H1 (cell line): ENCODE data around the gene MXD1. TPM values are rescaled to one million over a fixed set of nuclear protein-coding genes. Genes with fewer than 3 reads are reported as not detected.

Source experiments
- CTCF ChIA-PET: fragments of 300-600 bp; sonication (Branson Sonifier 250); formaldehyde crosslinking; loops from one replicate; lab custom pipeline; 2021; ENCODE audit not compliant: partially characterized antibody; lab: Charles Lee
- POLR2A ChIA-PET: fragments of 300-600 bp; sonication (Branson Sonifier 250); formaldehyde crosslinking; loops from one replicate; lab custom pipeline; 2021; ENCODE audit warnings: inconsistent platforms; ENCODE audit not compliant: partially characterized antibody; lab: Charles Lee
- DNase-seq, 2 experiments: peaks; one replicate each; pipeline versions ENCODE4 v3.0.0 to v3.0.0-alpha.2; 2010 to 2022; ENCODE audit warnings: low spot score in 2 of 2, low read depth in 1 of 2, mixed read lengths in 1 of 2
- FAIRE-seq: peaks from 2 replicates; lab custom pipeline; 2011; peaks lifted over from hg19 to GRCh38; lab: Jason Lieb, UNC
- H2AFZ ChIP-seq: 2 replicates; pipeline ENCODE4 v1.8.1; 2012; ENCODE audit warnings: low read length, inconsistent platforms
- H2AK5ac ChIP-seq: 2 replicates; pipeline ENCODE4 v1.6.1; 2013; ENCODE audit warnings: low read depth, low read length
- H2BK120ac ChIP-seq: replicated peaks from 2 replicates; pipeline ENCODE3; 2013; ENCODE audit warnings: low read depth, low read length, inconsistent platforms
- H2BK12ac ChIP-seq: 2 replicates; pipeline ENCODE4 v1.6.1; 2013; ENCODE audit warnings: low read depth, low read length
- H2BK15ac ChIP-seq: 2 replicates; pipeline ENCODE4 v1.6.1; 2013; ENCODE audit warnings: low read length
- H2BK20ac ChIP-seq: 2 replicates; pipeline ENCODE4 v1.6.1; 2013; ENCODE audit warnings: low read length
- H2BK5ac ChIP-seq: 2 replicates; pipeline ENCODE4 v1.6.1; 2013; ENCODE audit warnings: low read depth, low read length
- H3K14ac ChIP-seq: 2 replicates; pipeline ENCODE4 v1.6.1; 2013; ENCODE audit warnings: inconsistent platforms; ENCODE audit not compliant: insufficient read length
- H3K18ac ChIP-seq: 2 replicates; pipeline ENCODE4 v1.6.1; 2013; ENCODE audit warnings: low read length; ENCODE audit errors: extremely low read depth
- H3K23ac ChIP-seq: 2 replicates; pipeline ENCODE4 v1.6.1; 2013; ENCODE audit warnings: inconsistent platforms; ENCODE audit not compliant: insufficient read length
- H3K23me2 ChIP-seq: 2 replicates; pipeline ENCODE4 v1.6.1; 2013; ENCODE audit warnings: low read depth, low read length
- H3K27ac ChIP-seq: 2 replicates; pipeline ENCODE4 v1.6.1; 2011; ENCODE audit warnings: low read depth, low read length, inconsistent platforms
- H3K27me3 ChIP-seq, 4 experiments: replicated peaks in 1 of 4; 1 replicate in 1 of 4; 2 replicates in 3 of 4; pipeline versions ENCODE4 v1.6.1 to v1.8.1; 2011 to 2013; ENCODE audit warnings: low read length in 3 of 4, mild to moderate bottlenecking in 3 of 4, inconsistent platforms in 2 of 4, mixed read lengths in 2 of 4, moderate library complexity in 1 of 4; ENCODE audit not compliant: control insufficient read depth in 3 of 4, insufficient read depth in 3 of 4; ENCODE audit errors: extremely low read depth in 1 of 4
- H3K36me3 ChIP-seq, 4 experiments: 2 replicates each; pipeline versions ENCODE4 v1.6.1 to v1.8.1; 2011 to 2013; ENCODE audit warnings: mild to moderate bottlenecking in 4 of 4, low read length in 3 of 4, moderate library complexity in 2 of 4, control low read depth in 1 of 4, inconsistent platforms in 1 of 4; ENCODE audit not compliant: insufficient read depth in 4 of 4, control insufficient read depth in 2 of 4
- H3K4ac ChIP-seq: replicated peaks from 2 replicates; pipeline ENCODE3; 2013; ENCODE audit warnings: low read length, low read depth, mixed read lengths, inconsistent platforms; ENCODE audit not compliant: insufficient read length
- H3K4me1 ChIP-seq, 4 experiments: replicated peaks in 1 of 4; 1 replicate in 1 of 4; 2 replicates in 3 of 4; pipeline versions ENCODE4 v1.6.1 to v1.8.1; 2011 to 2013; ENCODE audit warnings: low read length in 3 of 4, inconsistent platforms in 2 of 4, mixed read lengths in 1 of 4; ENCODE audit not compliant: insufficient read depth in 4 of 4, control insufficient read depth in 3 of 4
- H3K4me2 ChIP-seq, 2 experiments: 2 replicates each; pipeline versions ENCODE4 v1.6.1 to v1.8.1; 2011 to 2013; ENCODE audit warnings: low read depth in 2 of 2, low read length in 2 of 2, control low read depth in 1 of 2, inconsistent platforms in 1 of 2, mild to moderate bottlenecking in 1 of 2; ENCODE audit not compliant: insufficient read depth in 1 of 2
- H3K4me3 ChIP-seq, 4 experiments: fragments of 200-600, 300-600 bp in 1 of 4; sonication (generic), shearing (Covaris generic), sonication (Bioruptor Twin) in 1 of 4; 2 replicates each; pipeline versions ENCODE4 v1.5.1 to v1.8.1; 2011 to 2016; ENCODE audit warnings: low read length in 4 of 4, low read depth in 3 of 4, control low read depth in 2 of 4, inconsistent platforms in 2 of 4, mild to moderate bottlenecking in 2 of 4, mixed read lengths in 1 of 4, moderate library complexity in 1 of 4; ENCODE audit not compliant: insufficient read depth in 2 of 4; ENCODE audit errors: extremely low read depth in 1 of 4
- H3K56ac ChIP-seq: replicated peaks from 2 replicates; pipeline ENCODE3; 2013; ENCODE audit warnings: low read depth, mild to moderate bottlenecking, mixed read lengths, low read length, inconsistent platforms; ENCODE audit not compliant: insufficient read length
- H3K79me1 ChIP-seq: 2 replicates; pipeline ENCODE4 v1.6.1; 2013; ENCODE audit warnings: low read depth, low read length, control low read depth
- H3K79me2 ChIP-seq, 2 experiments: 2 replicates each; pipeline versions ENCODE4 v1.6.1 to v1.8.1; 2012 to 2013; ENCODE audit warnings: low read length in 2 of 2, mild to moderate bottlenecking in 2 of 2, inconsistent platforms in 1 of 2; ENCODE audit not compliant: insufficient read depth in 2 of 2, control insufficient read depth in 1 of 2
- H3K9ac ChIP-seq, 4 experiments: replicated peaks in 1 of 4; 1 replicate in 1 of 4; 2 replicates in 3 of 4; pipeline versions ENCODE4 v1.6.1 to v1.8.1; 2011 to 2013; ENCODE audit warnings: low read depth in 3 of 4, low read length in 3 of 4, control low read depth in 2 of 4, mild to moderate bottlenecking in 2 of 4, moderate library complexity in 2 of 4, inconsistent platforms in 1 of 4; ENCODE audit errors: extremely low read depth in 1 of 4
- H3K9me3 ChIP-seq, 2 experiments: 2 replicates each; pipeline versions ENCODE4 v1.6.1 to v1.8.1; 2012 to 2013; ENCODE audit warnings: mild to moderate bottlenecking in 2 of 2, moderate library complexity in 2 of 2, control low read depth in 1 of 2, inconsistent platforms in 1 of 2, low read depth in 1 of 2, low read length in 1 of 2, mixed read lengths in 1 of 2; ENCODE audit not compliant: insufficient read depth in 2 of 2
- H4K20me1 ChIP-seq, 2 experiments: replicated peaks in 1 of 2; 2 replicates each; pipeline versions ENCODE3 to v1.8.1; 2011 to 2013; ENCODE audit warnings: inconsistent platforms in 2 of 2, low read length in 2 of 2, mild to moderate bottlenecking in 1 of 2; ENCODE audit not compliant: insufficient read depth in 2 of 2, control insufficient read depth in 1 of 2
- H4K5ac ChIP-seq: 2 replicates; pipeline ENCODE4 v1.6.1; 2013; ENCODE audit warnings: low read length, low read depth, mixed read lengths, inconsistent platforms; ENCODE audit not compliant: insufficient read length
- H4K8ac ChIP-seq: 2 replicates; pipeline ENCODE4 v1.8.0; 2013; ENCODE audit warnings: mild to moderate bottlenecking, moderate library complexity, low read length, inconsistent platforms; ENCODE audit not compliant: insufficient read depth; ENCODE audit errors: extremely low read depth
- H4K91ac ChIP-seq: replicated peaks from 2 replicates; pipeline ENCODE3; 2013; ENCODE audit warnings: low read length, mixed read lengths, inconsistent platforms; ENCODE audit not compliant: insufficient read length
- ASH2L ChIP-seq: fragments of 200-600, 300-600 bp; sonication (generic); IDR thresholded peaks from one replicate; pipeline ENCODE4 v1.7.1; 2017; ENCODE audit warnings: low read length
- CBX5 ChIP-seq: fragments of 300-800, 300-1000 bp; sonication (generic); IDR thresholded peaks from 2 replicates; pipeline ENCODE4 v1.7.1; 2016; ENCODE audit warnings: antibody characterized with exemption, low read length, low read depth
- CHD1 ChIP-seq: IDR thresholded peaks from 2 replicates; pipeline ENCODE4 v1.6.1; 2012; ENCODE audit warnings: low read depth, low read length, improper control_type of control experiment
- CREB1 ChIP-seq: IDR thresholded peaks from 2 replicates; pipeline ENCODE4 v1.6.1; 2012; ENCODE audit warnings: inconsistent platforms
- EGR1 ChIP-seq: IDR thresholded peaks from 2 replicates; pipeline ENCODE4 v1.6.1; 2011; ENCODE audit warnings: low read depth, low read length, borderline replicate concordance
- EZH2 ChIP-seq: fragments of 200-600 bp; sonication (generic); IDR thresholded peaks from 2 replicates; pipeline ENCODE4 v1.7.1; 2012; ENCODE audit warnings: low read depth, mild to moderate bottlenecking, moderate library complexity, low read length, inconsistent platforms; ENCODE audit not compliant: severe bottlenecking
- JUN ChIP-seq: IDR thresholded peaks from 2 replicates; pipeline ENCODE4 v1.6.1; 2011; ENCODE audit warnings: low read depth, mild to moderate bottlenecking, improper control_type of control experiment, low read length
- JUND ChIP-seq: IDR thresholded peaks from 2 replicates; pipeline ENCODE4 v1.6.1; 2011; ENCODE audit warnings: mild to moderate bottlenecking, improper control_type of control experiment, low read length
- NRF1 ChIP-seq: IDR thresholded peaks from 2 replicates; pipeline ENCODE4 v1.6.1; 2011; ENCODE audit warnings: mild to moderate bottlenecking, low read depth, low read length, improper control_type of control experiment
- POLR2A ChIP-seq, 2 experiments: IDR thresholded peaks; 1 replicate in 1 of 2; 2 replicates in 1 of 2; pipeline ENCODE4 v1.6.1; 2011; ENCODE audit warnings: low read depth in 2 of 2, low read length in 2 of 2, mild to moderate bottlenecking in 2 of 2; ENCODE audit errors: control extremely low read depth in 1 of 2
- POLR2AphosphoS5 ChIP-seq: IDR thresholded peaks from 2 replicates; pipeline ENCODE4 v1.6.1; 2011; ENCODE audit warnings: low read depth, low read length
- RBBP5 ChIP-seq: IDR thresholded peaks from 2 replicates; pipeline ENCODE4 v1.7.1; 2012; ENCODE audit warnings: low read depth, mild to moderate bottlenecking, inconsistent platforms, low read length, moderate library complexity, borderline replicate concordance
- SIX5 ChIP-seq: IDR thresholded peaks from 2 replicates; pipeline ENCODE4 v1.6.1; 2011; ENCODE audit warnings: mild to moderate bottlenecking, low read depth, low read length
- SRF ChIP-seq: IDR thresholded peaks from 2 replicates; pipeline ENCODE4 v1.6.1; 2011; ENCODE audit warnings: mild to moderate bottlenecking, low read depth, low read length, moderate library complexity
- SUZ12 ChIP-seq: fragments of 200-600 bp; sonication (generic); IDR thresholded peaks from 2 replicates; pipeline ENCODE4 v1.6.1; 2012; ENCODE audit warnings: mild to moderate bottlenecking, inconsistent platforms, low read length, moderate library complexity, mixed read lengths
- TAF1 ChIP-seq: IDR thresholded peaks from 2 replicates; pipeline ENCODE4 v1.6.1; 2011; ENCODE audit warnings: mild to moderate bottlenecking, low read depth, low read length
- TAF7 ChIP-seq: optimal IDR thresholded peaks from 2 replicates; pipeline ENCODE3; 2011; ENCODE audit warnings: low read depth, mild to moderate bottlenecking, inconsistent platforms, low read length, moderate library complexity, borderline replicate concordance
- WGBS, 2 experiments: shearing (Covaris generic) in 1 of 2; methylation state at CpG; one replicate each; pipeline versions ENCODE4 v1.1.6 to v1.1.7; 2013 to 2015; ENCODE audit warnings: low lambda C conversion rate in 2 of 2, mixed read lengths in 2 of 2, inconsistent platforms in 1 of 2, low coverage in 1 of 2, missing lambda C conversion rate in 1 of 2; ENCODE audit not compliant: insufficient replicate concordance in 2 of 2, insufficient coverage in 1 of 2, insufficient read length in 1 of 2; ENCODE audit errors: extremely low coverage in 1 of 2, missing lambda C conversion rate in 1 of 2; 5-methylcytosine and 5-hydroxymethylcytosine counted together
- polyA plus RNA-seq, 7 experiments: library from polyadenylated mRNA; depleted of rRNA in 3 of 7; stranded (reverse) in 5 of 7; unstranded in 2 of 7; fragments of >200 nt in 5 of 7; fragments of 200-250 nt in 2 of 7; gene quantifications; 1 replicate in 5 of 7; 2 replicates in 1 of 7; 4 replicates in 1 of 7; pipeline versions ENCODE4 v1.2.1 to v1.2.3, GENCODE V29; 2011 to 2013; ENCODE audit warnings: missing spikeins in 2 of 7, mixed read lengths in 2 of 7
- total RNA-seq: library from RNA; stranded (reverse); fragmentation: NEBNext Ultra II Directional; extraction: Animal tissue kit (Norgen Biotek cat#: 25700); gene quantifications from 2 replicates; pipeline ENCODE4 v1.2.1, GENCODE V29; 2021

MXD1 gene
- total and polyA plus RNA-seq, 2 of the 8 experiments (the other 6 are each of a cell fraction or from before 2014, with no cell fraction given) = 1.6 to 2.6 TPM

DNA sequence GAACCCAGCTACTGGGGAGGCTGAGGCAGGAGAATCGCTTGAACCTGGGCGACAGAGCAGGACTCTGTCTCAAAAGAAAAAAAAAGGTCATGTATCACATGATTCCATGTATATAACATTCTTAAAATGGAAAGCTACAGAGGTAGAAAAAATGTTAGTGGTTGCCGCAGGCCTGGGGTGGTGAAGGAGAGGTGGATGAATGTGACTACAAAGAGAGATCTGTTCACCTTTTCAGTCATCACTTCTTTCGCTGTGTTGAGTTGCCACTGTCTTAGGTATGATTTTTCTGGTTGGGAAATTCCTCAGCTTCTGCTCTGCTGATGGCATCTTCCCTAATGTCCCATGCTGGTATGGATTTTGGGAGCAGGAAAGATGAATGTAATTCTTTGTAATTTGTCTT, 26.5 kb upstream of the MXD1 start:
- ChIA-PET POLR2A (no interaction called here), CTCF (interaction anchor here (0.5 to 1.2 kb wide), 7 partner anchors 75 to 616 kb away, joined by 3 to 5 read pairs (median 3); no protein-coding TSS in a partner anchor)
- H4K91ac ChIP-seq = no peak overlapping the region
- H3K23me2 ChIP-seq = no peaks in the 10 kb centered on the region; the same call in 1 of the 2 replicates
- no peak overlapping the region for H3K4me3 ChIP-seq
- no peaks in the 10 kb centered on the region for H4K20me1 ChIP-seq
- H3K4ac ChIP-seq = no peak overlapping the region
- H4K8ac ChIP-seq = no peak overlapping the region
- no peaks in the 10 kb centered on the region; the same call in 1 of the 2 replicates for H3K79me1 ChIP-seq
- no peak overlapping the region for H3K56ac ChIP-seq
- no peak overlapping the region for H3K18ac ChIP-seq
- H3K27me3 ChIP-seq = peaks cover 0 to 1% (median 0%) of the 10 kb centered on the region in 4 experiments; a peak in 2 of 7 replicates
- DNase-seq (no peak), FAIRE-seq (no peak)
- H3K9me3 ChIP-seq = no peaks in the 10 kb centered on the region
- H3K23ac ChIP-seq = no peak overlapping the region
- H3K4me1 ChIP-seq = no peaks in the 10 kb centered on the region
- H2AK5ac ChIP-seq = no peak overlapping the region
- WGBS, 2 experiments = 96% methylated on average over 4 of the region's 4 CpGs; no CpG with 5 or more reads in 1 of the 2 experiments
- no peak overlapping the region for H4K5ac ChIP-seq
- H3K14ac ChIP-seq = no peak overlapping the region
- no peak overlapping the region for H2BK5ac ChIP-seq
- H3K79me2 ChIP-seq = no peaks in the 10 kb centered on the region
- no peak overlapping the region for H3K27ac ChIP-seq
- no peak overlapping the region for H3K9ac ChIP-seq
- no peak overlapping the region for H2AFZ ChIP-seq
- H2BK15ac ChIP-seq = no peak overlapping the region
- no peak overlapping the region for H3K4me2 ChIP-seq
- H2BK120ac ChIP-seq = no peak overlapping the region
- H3K36me3 ChIP-seq = no peaks in the 10 kb centered on the region
- no peak overlapping the region for H2BK20ac ChIP-seq
- H2BK12ac ChIP-seq = no peak overlapping the region
- TF ChIP-seq SRF (no peak), EGR1 (no peak), POLR2AphosphoS5 (no peak), ASH2L (no peak), NRF1 (no peak), SUZ12 (no peak), TAF1 (no peak), SIX5 (no peak), CHD1 (no peak), CREB1 (no peak), JUND (no peak), RBBP5 (no peak), POLR2A (IDR thresholded peaks at IDR 0.05; ENCODE audit: control extremely low read depth in 1 of 2, low read depth in 2 of 2, low read length in 2 of 2) (no peak), TAF7 (no peak), EZH2 (no peak), JUN (no peak), CBX5 (no peak)
